Brain microvascular endothelial cell (primary cell): Measurements from ENCODE around the gene RIIAD1.
"Not testable (repeated sequence)": the region's sequence is repeated elsewhere in the genome, so short reads cannot be mapped to it uniquely, and the experiment has no call there.

Experiments
- DNase-seq: peaks from one replicate; pipeline ENCODE4 v3.0.0-alpha.2; 2020
- H3K27ac ChIP-seq: fragments of 250-450 bp; sonication (Bioruptor Pico); 2 replicates; pipeline ENCODE4 v1.5.1; 2020; ENCODE audit warnings: mild to moderate bottlenecking, moderate library complexity
- H3K27me3 ChIP-seq: fragments of 250-450 bp; sonication (Bioruptor Pico); replicated peaks from 2 replicates; pipeline ENCODE4 v1.5.1; 2020; ENCODE audit warnings: mild to moderate bottlenecking
- H3K36me3 ChIP-seq: fragments of 250-450 bp; sonication (Bioruptor Pico); replicated peaks from 2 replicates; pipeline ENCODE4 v1.5.1; 2020; ENCODE audit warnings: mild to moderate bottlenecking
- H3K4me3 ChIP-seq: 2 replicates; pipeline ENCODE4 v1.5.1; 2011; ENCODE audit warnings: low read depth, mild to moderate bottlenecking, control low read depth, low read length, moderate library complexity
- CTCF ChIP-seq: IDR thresholded peaks from 2 replicates; pipeline ENCODE4 v1.5.1; 2011; ENCODE audit warnings: low read depth, mild to moderate bottlenecking, moderate library complexity, low read length, control low read depth, inconsistent platforms; ENCODE audit errors: missing control alignments
- in situ Hi-C: cut with HindIII; loops from 2 replicates; pipeline ENCODE4 v1.10.0; 2017; ENCODE audit warnings: low sequenced_read_pairs, low pct_ligation_motif_present

RIIAD1 gene

GRCh38 chr1:151763990-151764389 is 42.7 kb downstream of the RIIAD1 start:
- peak overlapping the region; percentile 91 for H3K4me3 ChIP-seq
- in situ Hi-C loops, result no loop called here
- peak overlapping the region; percentile 72 for H3K27ac ChIP-seq
- TF ChIP-seq CTCF, result no peak
- no peak for DNase-seq
- H3K36me3 ChIP-seq, result peaks cover 23% of the 10 kb centered on the region
- no peaks in the 10 kb centered on the region for H3K27me3 ChIP-seq

GRCh38 chr1:151768351-151769066 is 47.2 kb downstream of the RIIAD1 start:
- H3K27ac ChIP-seq, in situ Hi-C loops, H3K36me3 ChIP-seq, H3K4me3 ChIP-seq, DNase-seq, H3K27me3 ChIP-seq: not testable (repeated sequence)

- H3K27me3 ChIP-seq, DNase-seq, in situ Hi-C loops, H3K27ac ChIP-seq, H3K4me3 ChIP-seq, H3K36me3 ChIP-seq: not testable (repeated sequence)
Observed at GRCh38 chr1:151769270-151769669, 47.9 kb downstream of the RIIAD1 start.

- Histone ChIP-seq H3K27me3 (no peaks in the 10 kb centered on the region), H3K27ac (no peak overlapping the region), H3K4me3 (no peak overlapping the region), H3K36me3 (no peaks in the 10 kb centered on the region)
- TF ChIP-seq CTCF, result no peak
- in situ Hi-C loops, result no loop called here
- peak; percentile 9 for DNase-seq
Observed at GRCh38 chr1:151773702-151774101, 52.4 kb downstream of the RIIAD1 start.

- H3K36me3 ChIP-seq, result no peaks in the 10 kb centered on the region
- no peak overlapping the region for H3K4me3 ChIP-seq
- in situ Hi-C loops, result no loop called here
- no peaks in the 10 kb centered on the region for H3K27me3 ChIP-seq
- no peak for DNase-seq
- no peak overlapping the region for H3K27ac ChIP-seq
- TF ChIP-seq CTCF, result no peak
Observed at GRCh38 chr1:151774256-151774922, 53.1 kb downstream of the RIIAD1 start.

GRCh38 chr1:151775894-151776664 is 54.8 kb downstream of the RIIAD1 start:
- in situ Hi-C loops, result no loop called here
- no peak overlapping the region for H3K27ac ChIP-seq
- DNase-seq, result no peak
- no peaks in the 10 kb centered on the region for H3K36me3 ChIP-seq
- H3K27me3 ChIP-seq, result no peaks in the 10 kb centered on the region
- no peak for TF ChIP-seq CTCF
- H3K4me3 ChIP-seq, result no peak overlapping the region
